ENCODE data around the gene GABRA6.

- TF ChIP-seq CTCF (conservative IDR thresholded peaks at IDR 0.05 in 1 of 2, IDR thresholded peaks at IDR 0.05 in 1 of 2; ENCODE audit: low read depth in 1 of 2, low read length in 2 of 2), result no peak
- no peak for TF ChIP-seq EZH2 (IDR thresholded peaks at IDR 0.05; ENCODE audit: low read length, missing control alignments)
Measured at GRCh38 chr5:161685461-161685860, at the start of gene GABRA6.

All from fibroblast of lung (primary cell).